Prostate gland (tissue), 2 donors: Measurements from ENCODE around the gene SLC25A17.

Source experiments
- POLR2AphosphoS5 ChIP-seq: sonication (generic); formaldehyde crosslinking; IDR thresholded peaks from one replicate; pipeline ENCODE4 v1.6.1; 2017; ENCODE audit warnings: antibody characterized with exemption
- TF ChIP-seq, protein P1 (sequence below), 4 experiments: fragments of 200-600 bp in 2 of 4; fragments of 450-650 bp in 2 of 4; sonication (generic) in 2 of 4; IDR thresholded peaks; 1 replicate in 3 of 4; 2 replicates in 1 of 4; pipeline ENCODE4 v1.5.1; 2016 to 2019; ENCODE audit warnings: antibody characterized with exemption in 4 of 4, mild to moderate bottlenecking in 2 of 4, moderate library complexity in 2 of 4

DNA sequence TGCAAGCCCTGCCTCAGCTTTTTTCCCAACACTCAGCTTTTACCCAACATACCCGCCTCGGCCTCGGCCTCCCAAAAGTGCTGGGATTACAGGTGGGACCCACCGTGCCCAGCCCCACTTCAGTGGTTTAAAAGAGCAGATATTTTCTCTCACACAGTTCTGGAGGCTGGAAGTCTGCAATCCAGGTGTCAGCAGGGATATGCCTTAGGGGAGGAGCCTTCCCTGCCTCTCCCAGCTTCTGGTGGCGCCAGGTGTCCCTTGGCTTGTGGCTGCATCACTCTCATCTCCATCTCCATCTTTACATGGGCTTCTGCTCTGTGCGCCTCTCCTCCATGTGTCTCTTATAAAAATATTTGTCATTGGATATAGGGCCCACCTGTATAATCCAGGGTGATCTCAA is 89.9 kb downstream of the SLC25A17 start:
- TF ChIP-seq, protein P1, sequence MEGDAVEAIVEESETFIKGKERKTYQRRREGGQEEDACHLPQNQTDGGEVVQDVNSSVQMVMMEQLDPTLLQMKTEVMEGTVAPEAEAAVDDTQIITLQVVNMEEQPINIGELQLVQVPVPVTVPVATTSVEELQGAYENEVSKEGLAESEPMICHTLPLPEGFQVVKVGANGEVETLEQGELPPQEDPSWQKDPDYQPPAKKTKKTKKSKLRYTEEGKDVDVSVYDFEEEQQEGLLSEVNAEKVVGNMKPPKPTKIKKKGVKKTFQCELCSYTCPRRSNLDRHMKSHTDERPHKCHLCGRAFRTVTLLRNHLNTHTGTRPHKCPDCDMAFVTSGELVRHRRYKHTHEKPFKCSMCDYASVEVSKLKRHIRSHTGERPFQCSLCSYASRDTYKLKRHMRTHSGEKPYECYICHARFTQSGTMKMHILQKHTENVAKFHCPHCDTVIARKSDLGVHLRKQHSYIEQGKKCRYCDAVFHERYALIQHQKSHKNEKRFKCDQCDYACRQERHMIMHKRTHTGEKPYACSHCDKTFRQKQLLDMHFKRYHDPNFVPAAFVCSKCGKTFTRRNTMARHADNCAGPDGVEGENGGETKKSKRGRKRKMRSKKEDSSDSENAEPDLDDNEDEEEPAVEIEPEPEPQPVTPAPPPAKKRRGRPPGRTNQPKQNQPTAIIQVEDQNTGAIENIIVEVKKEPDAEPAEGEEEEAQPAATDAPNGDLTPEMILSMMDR (IDR thresholded peaks at IDR 0.05), result no peak
- no peak for TF ChIP-seq POLR2AphosphoS5
